Motor neuron (in vitro differentiated cells): ENCODE results near the gene SND1. TPM values are rescaled to one million over a fixed set of nuclear protein-coding genes. Genes with fewer than 3 reads are reported as not detected.
"Not testable (repeated sequence)": the region's sequence is repeated elsewhere in the genome, so short reads cannot be mapped to it uniquely, and the experiment has no call there.

Source experiments
- ATAC-seq, 8 experiments: fragments of 200-7000 bp; cut with Tn5 transposase; replicated peaks in 6 of 8; 2 replicates each; pipeline ENCODE4 v1.8.0; 2021; ENCODE audit warnings: mild to moderate bottlenecking in 8 of 8, moderate library complexity in 8 of 8
- H3K27ac ChIP-seq, 2 donors: fragments of 250-450 bp; sonication (Bioruptor Pico); 2 replicates each; pipeline ENCODE4 v1.9.0; 2021; ENCODE audit warnings: antibody characterized with exemption in 2 of 2, mild to moderate bottlenecking in 2 of 2, moderate library complexity in 1 of 2
- H3K4me1 ChIP-seq, 2 donors: fragments of 250-450 bp; sonication (Bioruptor Pico); replicated peaks in 1 of 2; 2 replicates each; pipeline ENCODE4 v1.6.1; 2021; ENCODE audit warnings: antibody characterized with exemption in 2 of 2, mild to moderate bottlenecking in 2 of 2, moderate library complexity in 1 of 2
- H3K4me3 ChIP-seq, 5 donors: fragments of 250-450 bp; sonication (Bioruptor Pico); 2 replicates each; pipeline ENCODE4 v1.9.0; 2021; ENCODE audit warnings: antibody characterized with exemption in 5 of 5, mild to moderate bottlenecking in 5 of 5, moderate library complexity in 4 of 5
- WGBS, 10 experiments: fragments of 450-650 bp; shearing (Covaris generic); methylation state at CpG; one replicate each; pipeline ENCODE4 v1.0.0; 2022; 5-methylcytosine and 5-hydroxymethylcytosine counted together
- in situ Hi-C, 9 experiments: fragments of 400-800 bp; cut with MboI; loops; one replicate each; pipeline ENCODE4 v1.15.0; 2021; ENCODE audit warnings: low sequenced_read_pairs in 9 of 9, low pct_unique_long_range_greater_than_20kb in 2 of 9; ENCODE audit not compliant: unreplicated experiment in 9 of 9
- total RNA-seq, 8 experiments: library from RNA; unstranded; fragments of 300-600 nt; gene quantifications; 2 replicates each; pipeline versions ENCODE4 v1.2.3 to v1.2.4, GENCODE V29; 2022

SND1 gene
- total RNA-seq, 8 experiments from 2014 or later: 125 to 296 (median 182) TPM

DNA sequence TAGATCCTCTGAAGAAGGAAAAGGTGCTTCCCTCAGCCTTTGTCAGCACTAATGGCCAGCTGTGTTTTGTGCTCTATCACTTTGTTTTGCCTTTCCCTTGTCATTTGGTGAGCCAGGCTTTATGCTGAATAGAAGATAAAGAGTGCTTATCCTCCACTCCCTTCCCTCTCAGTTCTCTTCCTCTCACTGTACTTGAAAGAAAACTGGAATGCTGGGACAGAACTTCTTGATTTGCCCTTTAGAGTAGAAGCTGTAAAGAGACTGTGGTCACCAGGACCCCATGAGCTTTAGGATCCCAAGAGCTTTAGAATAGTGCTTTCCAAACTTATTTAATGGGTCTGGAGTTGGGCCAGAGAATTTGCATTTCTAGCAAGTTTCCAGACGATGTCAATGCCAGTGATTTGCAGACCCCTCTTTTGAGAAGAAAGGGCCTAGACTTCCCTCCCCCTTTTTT lies 297.8 kb downstream of the SND1 start:
- in situ Hi-C loops: no loop called here
- Histone ChIP-seq H3K4me1 (peaks cover 21 to 31% of the 10 kb centered on the region in 2 donors), H3K27ac (no peak overlapping the region), H3K4me3 (no peak overlapping the region)
- 20 to 33% (median 29%) methylated on average over 1 of the region's 1 CpG; no CpG with 5 or more reads in 7 of the 10 experiments for WGBS, 10 experiments
- ATAC-seq: peak in 6 of 8 experiments; percentile 16 to 45 (median 38)

DNA sequence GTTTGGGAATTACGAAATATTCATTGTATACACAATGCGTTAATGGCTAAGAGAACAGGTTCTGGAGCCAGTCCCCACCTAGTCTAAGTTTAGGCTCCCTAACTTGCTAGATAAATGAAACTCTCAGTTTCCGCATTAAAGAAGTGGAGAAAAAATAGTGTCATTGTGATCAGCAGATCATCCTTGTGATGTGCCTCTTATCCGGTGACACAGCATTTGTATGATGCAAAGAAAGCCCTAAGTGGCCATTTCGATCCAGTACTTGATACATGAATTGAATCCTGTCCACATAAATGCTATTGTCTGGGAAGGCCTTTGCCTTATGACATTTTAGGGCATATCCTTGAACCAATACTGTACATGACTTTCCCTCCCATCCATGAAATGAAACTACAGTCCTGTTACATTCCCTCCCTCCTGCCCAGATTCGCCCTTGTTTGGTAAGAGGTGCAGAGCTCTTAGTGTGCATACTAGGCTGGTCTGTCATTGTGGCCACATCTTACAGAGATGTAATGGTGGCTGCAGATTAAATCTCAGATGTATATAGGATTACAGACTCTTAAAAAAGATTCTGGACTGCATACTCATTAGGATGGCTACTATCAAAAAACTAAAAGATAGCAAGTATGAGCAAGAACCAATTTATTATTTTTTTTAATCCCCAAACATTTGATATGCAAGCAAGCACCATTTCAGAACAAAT lies 298.4 kb downstream of the SND1 start:
- H3K4me1 ChIP-seq: peaks cover 21 to 37% of the 10 kb centered on the region in 2 donors
- H3K4me3 ChIP-seq: no peak overlapping the region
- 67 to 100% (median 92%) methylated on average over 1 to 6 of the region's 6 CpGs; no CpG with 5 or more reads in 1 of the 10 experiments for WGBS, 10 experiments
- ATAC-seq: no peak
- in situ Hi-C loops: no loop called here
- no peak overlapping the region for H3K27ac ChIP-seq

DNA sequence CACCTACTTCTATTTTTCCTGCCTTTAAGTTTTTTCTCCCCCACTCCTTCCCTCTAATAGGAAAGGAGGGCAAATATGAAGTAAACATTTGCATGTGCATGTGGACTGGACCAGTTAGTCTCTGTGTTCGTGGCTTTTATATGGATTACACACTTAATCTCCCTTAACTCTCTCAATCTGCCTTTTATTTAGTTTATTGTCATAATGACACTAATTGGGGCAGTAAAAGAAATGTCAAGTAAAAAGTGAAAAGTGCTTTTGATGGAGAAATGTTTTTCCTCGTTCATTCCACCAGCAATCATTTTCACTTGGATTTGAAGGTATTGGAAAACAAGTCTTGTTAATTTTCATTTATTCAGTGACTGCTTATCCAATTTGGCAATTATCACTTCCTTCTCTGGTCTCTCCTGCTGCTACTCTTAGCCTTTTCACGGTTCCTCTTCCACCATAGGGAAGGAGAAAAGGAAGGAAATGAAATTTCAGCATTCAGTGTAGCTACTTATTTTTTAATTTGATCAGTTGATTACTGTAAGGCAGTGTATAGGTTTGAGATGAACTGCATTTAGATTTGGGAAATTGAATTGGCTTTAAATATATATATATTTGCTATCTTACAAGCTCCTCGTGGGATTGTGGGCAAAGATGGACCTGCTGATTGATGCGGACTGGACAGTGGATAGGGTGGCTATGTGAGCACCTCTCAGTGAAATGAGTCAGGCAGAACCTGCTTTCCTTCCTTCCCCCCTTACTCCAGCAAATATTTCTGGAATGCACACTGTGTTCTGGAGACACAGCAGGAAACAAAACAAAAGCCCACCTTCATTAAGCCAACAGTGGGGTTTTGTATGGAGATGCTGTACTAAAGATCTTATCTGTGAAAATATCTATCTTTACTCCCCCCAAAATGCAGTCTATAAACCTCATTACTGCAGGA lies 301.7 kb downstream of the SND1 start:
- H3K4me1 ChIP-seq: peaks cover 18 to 33% of the 10 kb centered on the region in 2 donors
- no peak overlapping the region for H3K4me3 ChIP-seq
- in situ Hi-C loops: no loop called here
- no peak overlapping the region for H3K27ac ChIP-seq
- WGBS, 10 experiments: 58 to 100% (median 87%) methylated on average over 1 to 5 of the region's 5 CpGs
- no peak for ATAC-seq

- ATAC-seq: no peak
- WGBS, 10 experiments: 22 to 100% (median 78%) methylated on average over 1 to 2 of the region's 2 CpGs; no CpG with 5 or more reads in 4 of the 10 experiments
- Histone ChIP-seq H3K27ac (no peak overlapping the region), H3K4me3 (no peak overlapping the region), H3K4me1 (peaks cover 13 to 28% of the 10 kb centered on the region in 2 donors)
- in situ Hi-C loops: no loop called here
These were observed 302.4 kb downstream of the SND1 start for GRCh38 chr7:127954357-127954748.

- Histone ChIP-seq H3K4me1 (peaks cover 6 to 21% of the 10 kb centered on the region in 2 donors), H3K4me3 (no peak overlapping the region), H3K27ac (no peak overlapping the region)
- in situ Hi-C loops: no loop called here
- ATAC-seq: peak in 3 of 8 experiments; percentile 18 to 56 (median 43)
- WGBS, 10 experiments: 57 to 100% (median 96%) methylated on average over 1 to 5 of the region's 7 CpGs; no CpG with 5 or more reads in 1 of the 10 experiments
These were observed 303.1 kb downstream of the SND1 start for GRCh38 chr7:127955051-127955531.

GRCh38 chr7:127957886-127958285 lies 305.9 kb downstream of the SND1 start:
- ATAC-seq: no peak
- H3K27ac ChIP-seq: no peak overlapping the region
- peaks cover 4 to 8% of the 10 kb centered on the region in 2 donors for H3K4me1 ChIP-seq
- in situ Hi-C loops: no loop called here
- H3K4me3 ChIP-seq: no peak overlapping the region
- 33 to 94% (median 78%) methylated on average over 1 to 4 of the region's 5 CpGs; no CpG with 5 or more reads in 4 of the 10 experiments for WGBS, 10 experiments

- in situ Hi-C loops: no loop called here
- ATAC-seq: no peak
- Histone ChIP-seq H3K4me3 (no peak overlapping the region), H3K4me1 (peaks cover 0 to 8% of the 10 kb centered on the region in 2 donors), H3K27ac (no peak overlapping the region)
- WGBS, 10 experiments: 86 to 100% (median 95%) methylated on average over 1 to 4 of the region's 4 CpGs; no CpG with 5 or more reads in 3 of the 10 experiments
These were observed 307.8 kb downstream of the SND1 start for GRCh38 chr7:127959770-127960169.

GRCh38 chr7:127961786-127962453 lies 309.9 kb downstream of the SND1 start:
- Histone ChIP-seq H3K27ac (no peak overlapping the region), H3K4me3 (no peak overlapping the region), H3K4me1 (no peaks in the 10 kb centered on the region)
- WGBS, 10 experiments: 85 to 100% (median 95%) methylated on average over 1 to 8 of the region's 9 CpGs; no CpG with 5 or more reads in 2 of the 10 experiments
- peak in 2 of 8 experiments; percentile 22 to 69 for ATAC-seq
- in situ Hi-C loops: no loop called here

DNA sequence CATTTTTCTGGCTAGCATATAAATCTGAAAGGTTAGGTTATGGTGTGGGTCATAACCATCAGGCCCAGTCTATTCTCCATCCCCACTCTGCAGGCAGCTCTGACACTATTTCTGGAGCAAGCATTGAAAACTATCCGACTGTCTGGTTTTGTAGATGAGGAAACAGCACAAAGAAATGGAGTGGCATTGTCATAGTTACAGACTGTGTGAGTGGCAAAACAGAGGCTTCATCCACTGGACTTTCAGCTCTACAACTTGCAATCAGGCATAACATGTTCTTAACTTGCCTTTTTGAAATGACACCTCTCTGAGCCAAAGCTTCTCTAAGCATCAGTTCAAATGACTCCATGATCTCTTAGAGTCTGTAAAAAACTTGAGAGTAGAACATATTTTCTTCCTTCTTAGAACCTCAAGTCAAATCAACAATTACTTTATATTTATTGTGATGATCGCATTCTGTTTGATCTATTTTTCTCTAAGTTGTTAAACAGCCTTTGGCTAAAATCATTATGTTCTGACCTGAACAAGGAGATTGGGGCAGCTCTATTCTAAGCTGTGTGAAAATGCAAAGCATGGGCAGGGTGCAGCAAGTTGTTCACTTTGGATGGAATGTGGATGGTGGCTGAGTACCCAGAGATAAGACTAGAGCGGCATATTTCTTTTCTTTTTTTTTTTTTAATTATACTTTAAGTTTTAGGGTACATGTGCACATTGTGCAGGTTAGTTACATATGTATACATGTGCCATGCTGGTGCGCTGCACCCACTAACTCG lies 310.8 kb downstream of the SND1 start:
- H3K27ac ChIP-seq: no peak overlapping the region
- ATAC-seq: peak in 1 of 8 experiments; percentile 18
- WGBS, 10 experiments: 80 to 100% (median 90%) methylated on average over 1 to 3 of the region's 5 CpGs; no CpG with 5 or more reads in 1 of the 10 experiments

GRCh38 chr7:127963850-127964249 lies 311.9 kb downstream of the SND1 start:
- H3K4me3 ChIP-seq, H3K4me1 ChIP-seq, in situ Hi-C loops, ATAC-seq, H3K27ac ChIP-seq: not testable (repeated sequence)
- WGBS, 10 experiments: no CpG with 5 or more reads among the region's 1 CpG

More for the DNA sequence above, 310.8 kb downstream of the SND1 start:
- in situ Hi-C loops: no loop called here
- Histone ChIP-seq H3K4me1 (no peaks in the 10 kb centered on the region), H3K4me3 (no peak overlapping the region)

DNA sequence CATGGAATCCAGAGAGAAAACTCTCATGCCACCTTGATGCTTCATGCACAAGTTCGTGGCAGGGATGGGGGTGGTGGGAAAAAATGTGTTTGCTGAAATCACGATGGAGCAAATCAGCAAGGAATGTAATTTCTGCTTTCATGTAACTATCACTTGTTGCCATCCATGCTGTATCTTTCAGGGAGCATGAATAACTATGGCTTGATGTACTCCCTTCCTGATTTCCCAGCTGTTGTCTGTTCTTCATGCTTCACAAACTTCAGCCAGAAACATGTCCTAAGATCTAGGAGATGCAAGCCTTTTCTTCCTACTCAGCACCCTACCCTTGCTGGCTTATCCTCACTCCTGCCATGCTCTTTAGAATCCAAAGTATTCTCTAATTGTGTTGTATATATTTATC lies 315.3 kb downstream of the SND1 start:
- H3K27ac ChIP-seq: no peak overlapping the region
- H3K4me3 ChIP-seq: no peak overlapping the region
- in situ Hi-C loops: no loop called here
- H3K4me1 ChIP-seq: no peaks in the 10 kb centered on the region
- no peak for ATAC-seq
- WGBS, 10 experiments: 48 to 100% (median 91%) methylated on average over 1 to 2 of the region's 2 CpGs; no CpG with 5 or more reads in 4 of the 10 experiments

DNA sequence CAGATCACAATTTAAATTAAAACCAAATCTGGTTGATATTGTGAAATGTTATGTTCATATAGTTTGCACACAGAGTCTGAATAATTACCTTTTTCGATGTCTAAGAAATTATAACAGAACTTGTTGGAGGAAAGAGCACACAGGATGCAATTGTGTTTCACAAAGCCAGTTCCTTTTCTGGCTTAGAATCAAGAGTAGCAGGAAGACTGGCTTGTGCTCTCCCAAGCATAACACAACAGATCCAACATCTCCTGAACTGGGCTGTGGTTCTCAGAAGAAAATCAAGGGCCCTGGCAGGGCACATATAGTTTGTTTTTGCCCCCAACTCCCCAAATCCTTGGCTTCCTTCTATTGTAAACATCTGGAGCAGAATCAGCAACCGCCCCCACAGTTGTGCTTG lies 316.6 kb downstream of the SND1 start:
- 67 to 100% (median 89%) methylated on average over 1 to 2 of the region's 2 CpGs; no CpG with 5 or more reads in 2 of the 10 experiments for WGBS, 10 experiments
- ATAC-seq: no peak
- Histone ChIP-seq H3K4me3 (no peak overlapping the region), H3K27ac (no peak overlapping the region), H3K4me1 (peaks cover 1 to 5% of the 10 kb centered on the region in 2 donors)
- in situ Hi-C loops: no loop called here
